RWPE1 (cell line): ENCODE data around the gene POP7.
"Not testable (repeated sequence)": the region's sequence is repeated elsewhere in the genome, so short reads cannot be mapped to it uniquely, and the experiment has no call there.

ENCODE experiments used
- CTCF ChIA-PET: fragments of 350-600 bp; sonication (Branson Sonifier 250); formaldehyde crosslinking; extraction: SDS; loops from one replicate; lab custom pipeline; 2021; lab: Yijun Ruan, JAX
- POLR2A ChIA-PET: fragments of 400-600 bp; formaldehyde crosslinking; extraction: SDS; loops from one replicate; lab custom pipeline; 2020; ENCODE audit warnings: antibody characterized with exemption; ENCODE audit not compliant: low non-redundant PET; lab: Yijun Ruan, JAX
- DNase-seq: peaks from one replicate; pipeline ENCODE4 v3.0.0; 2012; ENCODE audit warnings: low spot score
- H3K27ac ChIP-seq: fragments of 450-650 bp; 2 replicates; pipeline ENCODE4 v1.5.1; 2017
- TF ChIP-seq, protein P1 (sequence below): fragments of 450-650 bp; conservative IDR thresholded peaks from 2 replicates; pipeline ENCODE4 v1.5.1; 2017; ENCODE audit warnings: low read depth, mild to moderate bottlenecking

POP7 gene

GRCh38 chr7:100696123-100696521 is 9.8 kb upstream of the POP7 start:
- POLR2A ChIA-PET = no interaction called here
- no peak for DNase-seq
- TF ChIP-seq, protein P1, sequence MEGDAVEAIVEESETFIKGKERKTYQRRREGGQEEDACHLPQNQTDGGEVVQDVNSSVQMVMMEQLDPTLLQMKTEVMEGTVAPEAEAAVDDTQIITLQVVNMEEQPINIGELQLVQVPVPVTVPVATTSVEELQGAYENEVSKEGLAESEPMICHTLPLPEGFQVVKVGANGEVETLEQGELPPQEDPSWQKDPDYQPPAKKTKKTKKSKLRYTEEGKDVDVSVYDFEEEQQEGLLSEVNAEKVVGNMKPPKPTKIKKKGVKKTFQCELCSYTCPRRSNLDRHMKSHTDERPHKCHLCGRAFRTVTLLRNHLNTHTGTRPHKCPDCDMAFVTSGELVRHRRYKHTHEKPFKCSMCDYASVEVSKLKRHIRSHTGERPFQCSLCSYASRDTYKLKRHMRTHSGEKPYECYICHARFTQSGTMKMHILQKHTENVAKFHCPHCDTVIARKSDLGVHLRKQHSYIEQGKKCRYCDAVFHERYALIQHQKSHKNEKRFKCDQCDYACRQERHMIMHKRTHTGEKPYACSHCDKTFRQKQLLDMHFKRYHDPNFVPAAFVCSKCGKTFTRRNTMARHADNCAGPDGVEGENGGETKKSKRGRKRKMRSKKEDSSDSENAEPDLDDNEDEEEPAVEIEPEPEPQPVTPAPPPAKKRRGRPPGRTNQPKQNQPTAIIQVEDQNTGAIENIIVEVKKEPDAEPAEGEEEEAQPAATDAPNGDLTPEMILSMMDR = no peak
- CTCF ChIA-PET = interaction anchor here (2.8 kb wide), 1 partner anchor 9 kb away, joined by 15 read pairs; the partner anchor contains the start of gene POP7
- H3K27ac ChIP-seq = no peak overlapping the region

DNA sequence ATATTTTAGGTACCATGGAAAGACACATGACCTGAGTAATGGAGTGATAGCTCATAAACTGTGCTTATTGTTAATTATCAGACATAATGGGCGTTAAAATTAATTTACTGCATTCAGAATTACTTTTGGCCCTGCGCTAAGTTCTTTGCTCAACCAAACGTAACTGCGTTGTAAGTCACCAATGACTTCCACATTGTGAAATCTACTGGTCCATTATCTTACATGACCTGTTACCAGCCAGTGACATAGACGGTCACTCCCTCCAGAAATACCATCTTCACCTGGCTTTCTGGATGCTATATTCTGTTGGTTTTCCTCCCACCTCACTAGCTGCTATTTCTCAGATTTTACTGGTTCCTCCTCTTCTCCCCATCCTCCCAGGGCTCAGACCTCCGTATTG is 6.9 kb upstream of the POP7 start:
- no peak for DNase-seq
- no peak overlapping the region for H3K27ac ChIP-seq
- ChIA-PET POLR2A (no interaction called here), CTCF (interaction anchor here (0.6 to 1.2 kb wide), 3 partner anchors 9 to 153 kb away, joined by 3 to 6 read pairs (median 4); partner anchors contain the start of gene SLC12A9)
- TF ChIP-seq, protein P1 = no peak

GRCh38 chr7:100701089-100701488 is 4.8 kb upstream of the POP7 start:
- CTCF ChIA-PET = interaction anchor here (0.6 kb wide), 1 partner anchor 9 kb away, joined by 4 read pairs; no protein-coding TSS in a partner anchor
- not testable (repeated sequence) for H3K27ac ChIP-seq, DNase-seq
- POLR2A ChIA-PET = interaction anchor here (0.5 kb wide), 1 partner anchor 11 kb away, joined by 7 read pairs; no protein-coding TSS in a partner anchor

- POLR2A ChIA-PET = interaction anchor here (0.5 to 0.9 kb wide), 4 partner anchors 12 to 276 kb away, joined by 3 to 7 read pairs (median 4); partner anchors contain the start of genes MEPCE and SLC12A9
- peak overlapping the region; percentile 85 for H3K27ac ChIP-seq
- TF ChIP-seq, protein P1 = peak; percentile 97
- CTCF ChIA-PET = interaction anchor here (0.5 to 2.4 kb wide), 27 partner anchors 9 to 1195 kb away, joined by 3 to 32 read pairs (median 4); partner anchors contain the start of genes EPO, GIGYF1 and SLC12A9
- peak; percentile 74 for DNase-seq
Observed at GRCh38 chr7:100705320-100705752, 585 bp upstream of the POP7 start.

DNA sequence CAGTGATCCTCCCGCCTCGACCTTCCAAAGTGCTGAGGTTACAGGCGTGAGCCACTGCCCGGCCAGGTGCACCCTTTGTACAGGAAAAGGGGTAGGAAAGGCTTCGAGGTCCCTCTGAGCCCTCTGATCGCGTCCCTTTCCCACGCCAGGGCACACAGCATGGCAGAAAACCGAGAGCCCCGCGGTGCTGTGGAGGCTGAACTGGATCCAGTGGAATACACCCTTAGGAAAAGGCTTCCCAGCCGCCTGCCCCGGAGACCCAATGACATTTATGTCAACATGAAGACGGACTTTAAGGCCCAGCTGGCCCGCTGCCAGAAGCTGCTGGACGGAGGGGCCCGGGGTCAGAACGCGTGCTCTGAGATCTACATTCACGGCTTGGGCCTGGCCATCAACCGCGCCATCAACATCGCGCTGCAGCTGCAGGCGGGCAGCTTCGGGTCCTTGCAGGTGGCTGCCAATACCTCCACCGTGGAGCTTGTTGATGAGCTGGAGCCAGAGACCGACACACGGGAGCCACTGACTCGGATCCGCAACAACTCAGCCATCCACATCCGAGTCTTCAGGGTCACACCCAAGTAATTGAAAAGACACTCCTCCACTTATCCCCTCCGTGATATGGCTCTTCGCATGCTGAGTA is 871 bp downstream of the POP7 start:
- DNase-seq = no peak
- TF ChIP-seq, protein P1 = no peak
- CTCF ChIA-PET = interaction anchor here (0.7 to 2.4 kb wide), 4 partner anchors 12 to 574 kb away, joined by 3 to 32 read pairs (median 11); partner anchors contain the start of genes GIGYF1 and SLC12A9
- POLR2A ChIA-PET = no interaction called here
- H3K27ac ChIP-seq = peak overlapping the region; percentile 85

GRCh38 chr7:100708395-100708794 is 2.5 kb downstream of the POP7 start:
- H3K27ac ChIP-seq = no peak overlapping the region; the same call in 1 of the 2 replicates
- POLR2A ChIA-PET = interaction anchor here (0.6 kb wide), 2 partner anchors 61 to 105 kb away, joined by 3 read pairs; no protein-coding TSS in a partner anchor
- TF ChIP-seq, protein P1 = no peak
- CTCF ChIA-PET = interaction anchor here (0.6 kb wide), 3 partner anchors 15 to 244 kb away, joined by 3 read pairs; no protein-coding TSS in a partner anchor
- no peak for DNase-seq
